Glutamatergic neuron (in vitro differentiated cells): ENCODE results near the gene LRFN2. TPM values are rescaled to one million over a fixed set of nuclear protein-coding genes. Genes with fewer than 3 reads are reported as not detected.

Experiments
- DNase-seq: peaks from one replicate; pipeline ENCODE4 v3.0.0; 2022
- H3K27ac Mint-ChIP-seq: one replicate; pipeline ENCODE4 v1.8.0; 2020; ENCODE audit warnings: mild to moderate bottlenecking, mixed read lengths, inconsistent platforms; ENCODE audit not compliant: unreplicated experiment
- H3K27me3 Mint-ChIP-seq: one replicate; pipeline ENCODE4 v1.8.0; 2020; ENCODE audit warnings: mild to moderate bottlenecking, moderate library complexity, mixed read lengths, inconsistent platforms; ENCODE audit not compliant: unreplicated experiment
- H3K36me3 Mint-ChIP-seq: one replicate; pipeline ENCODE4 v1.8.0; 2020; ENCODE audit warnings: mild to moderate bottlenecking, mixed read lengths, inconsistent platforms; ENCODE audit not compliant: unreplicated experiment
- H3K4me1 Mint-ChIP-seq: one replicate; pipeline ENCODE4 v1.8.0; 2020; ENCODE audit warnings: mild to moderate bottlenecking, low read depth, mixed read lengths, inconsistent platforms; ENCODE audit not compliant: unreplicated experiment
- H3K4me3 Mint-ChIP-seq: one replicate; pipeline ENCODE4 v1.8.0; 2020; ENCODE audit warnings: mild to moderate bottlenecking, mixed read lengths, inconsistent platforms; ENCODE audit not compliant: unreplicated experiment
- H3K9me3 Mint-ChIP-seq: one replicate; pipeline ENCODE4 v1.8.0; 2020; ENCODE audit warnings: mild to moderate bottlenecking, moderate library complexity, mixed read lengths, inconsistent platforms; ENCODE audit not compliant: unreplicated experiment
- total RNA-seq: library from RNA; stranded (reverse); fragmentation: NEBNext Ultra II Directional; extraction: Animal tissue kit (Norgen Biotek cat#: 25700); gene quantifications from one replicate; pipeline ENCODE4 v1.2.1, GENCODE V29; 2021; ENCODE audit not compliant: unreplicated experiment
- TF ChIP-seq, protein P1 (sequence below): fragments of 200-600 bp; sonication (generic); IDR thresholded peaks from one replicate; pipeline ENCODE4 v1.5.0; 2021; ENCODE audit not compliant: partially characterized antibody, unreplicated experiment

The LRFN2 gene
- total RNA-seq, 1 donor from 2014 or later = 0.56 TPM

DNA sequence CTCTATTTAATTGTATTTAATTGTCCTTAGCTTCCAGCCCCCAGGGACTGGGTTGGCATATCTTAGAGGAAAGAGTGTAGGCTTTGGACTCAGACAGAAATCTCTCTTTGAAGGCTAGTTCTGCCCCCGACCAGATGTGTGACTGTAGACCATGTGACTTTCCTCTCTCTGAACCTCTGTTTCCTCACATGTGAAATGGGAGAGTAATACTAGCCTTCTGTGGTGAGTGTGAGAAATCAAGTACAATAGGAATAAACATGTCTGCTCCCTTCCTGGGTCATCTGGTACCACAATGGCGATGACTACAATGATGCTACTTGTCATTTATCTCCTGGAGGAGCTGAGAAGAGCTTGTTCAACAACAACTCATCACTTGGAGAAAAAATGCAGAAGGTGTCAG lies 179.9 kb downstream of the LRFN2 start:
- H3K27ac Mint-ChIP-seq = no peak overlapping the region
- TF ChIP-seq, protein P1, sequence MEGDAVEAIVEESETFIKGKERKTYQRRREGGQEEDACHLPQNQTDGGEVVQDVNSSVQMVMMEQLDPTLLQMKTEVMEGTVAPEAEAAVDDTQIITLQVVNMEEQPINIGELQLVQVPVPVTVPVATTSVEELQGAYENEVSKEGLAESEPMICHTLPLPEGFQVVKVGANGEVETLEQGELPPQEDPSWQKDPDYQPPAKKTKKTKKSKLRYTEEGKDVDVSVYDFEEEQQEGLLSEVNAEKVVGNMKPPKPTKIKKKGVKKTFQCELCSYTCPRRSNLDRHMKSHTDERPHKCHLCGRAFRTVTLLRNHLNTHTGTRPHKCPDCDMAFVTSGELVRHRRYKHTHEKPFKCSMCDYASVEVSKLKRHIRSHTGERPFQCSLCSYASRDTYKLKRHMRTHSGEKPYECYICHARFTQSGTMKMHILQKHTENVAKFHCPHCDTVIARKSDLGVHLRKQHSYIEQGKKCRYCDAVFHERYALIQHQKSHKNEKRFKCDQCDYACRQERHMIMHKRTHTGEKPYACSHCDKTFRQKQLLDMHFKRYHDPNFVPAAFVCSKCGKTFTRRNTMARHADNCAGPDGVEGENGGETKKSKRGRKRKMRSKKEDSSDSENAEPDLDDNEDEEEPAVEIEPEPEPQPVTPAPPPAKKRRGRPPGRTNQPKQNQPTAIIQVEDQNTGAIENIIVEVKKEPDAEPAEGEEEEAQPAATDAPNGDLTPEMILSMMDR = no peak

DNA sequence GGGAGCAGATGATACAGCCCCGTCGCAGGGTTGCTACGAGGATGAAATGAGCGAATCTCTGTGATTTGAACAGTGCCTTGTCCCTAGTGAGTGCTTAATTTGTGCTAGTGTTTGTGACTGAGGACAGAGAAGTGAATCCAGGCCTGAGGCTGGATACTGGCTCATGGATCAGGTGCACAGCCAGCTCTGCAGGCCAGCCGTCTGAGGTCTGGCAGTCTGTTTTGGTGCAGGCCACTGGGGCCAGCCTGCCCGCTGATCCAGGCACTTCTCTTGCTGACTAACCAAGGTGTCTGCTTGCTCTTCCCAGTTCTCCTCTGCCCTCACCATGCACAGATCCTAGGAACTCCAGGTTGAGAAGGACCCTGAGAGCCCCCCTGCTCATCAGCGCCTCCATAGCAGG lies 181.0 kb downstream of the LRFN2 start:
- Mint-ChIP-seq H3K27ac (no peak overlapping the region), H3K4me1 (peaks cover 18% of the 10 kb centered on the region), H3K27me3 (peaks cover 11% of the 10 kb centered on the region), H3K4me3 (no peak overlapping the region), H3K36me3 (no peaks in the 10 kb centered on the region), H3K9me3 (no peaks in the 10 kb centered on the region)
- TF ChIP-seq, protein P1 = no peak
- no peak for DNase-seq

More for the DNA sequence above, 179.9 kb downstream of the LRFN2 start:
- Mint-ChIP-seq H3K36me3 (no peaks in the 10 kb centered on the region), H3K4me1 (peaks cover 22% of the 10 kb centered on the region), H3K4me3 (no peak overlapping the region), H3K27me3 (peaks cover 11% of the 10 kb centered on the region), H3K9me3 (no peaks in the 10 kb centered on the region)
- no peak for DNase-seq

DNA sequence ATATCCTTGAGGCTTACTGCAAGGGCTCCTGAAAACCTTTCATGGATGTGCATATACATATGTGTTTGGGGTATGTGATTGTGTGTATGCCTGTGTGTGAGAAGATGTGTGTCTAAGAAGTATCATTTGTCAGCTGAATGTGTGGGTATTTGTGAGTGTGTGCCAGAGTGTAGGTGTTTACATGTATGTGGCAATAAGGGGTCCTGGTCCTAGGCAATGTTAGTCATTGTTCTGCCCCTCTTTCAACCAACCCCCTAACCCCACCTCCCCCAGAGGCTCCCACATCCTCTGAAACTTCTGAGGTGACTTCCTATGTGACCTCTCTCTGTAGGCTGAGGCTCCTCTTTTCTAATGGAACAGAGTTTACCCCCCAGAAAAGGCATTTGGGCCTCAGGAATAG lies 186.4 kb downstream of the LRFN2 start:
- Mint-ChIP-seq H3K9me3 (peaks cover 1% of the 10 kb centered on the region), H3K36me3 (no peaks in the 10 kb centered on the region), H3K4me1 (peaks cover 15% of the 10 kb centered on the region), H3K4me3 (no peak overlapping the region), H3K27me3 (peaks cover 3% of the 10 kb centered on the region), H3K27ac (no peak overlapping the region)
- no peak for DNase-seq
- TF ChIP-seq, protein P1 = no peak

DNA sequence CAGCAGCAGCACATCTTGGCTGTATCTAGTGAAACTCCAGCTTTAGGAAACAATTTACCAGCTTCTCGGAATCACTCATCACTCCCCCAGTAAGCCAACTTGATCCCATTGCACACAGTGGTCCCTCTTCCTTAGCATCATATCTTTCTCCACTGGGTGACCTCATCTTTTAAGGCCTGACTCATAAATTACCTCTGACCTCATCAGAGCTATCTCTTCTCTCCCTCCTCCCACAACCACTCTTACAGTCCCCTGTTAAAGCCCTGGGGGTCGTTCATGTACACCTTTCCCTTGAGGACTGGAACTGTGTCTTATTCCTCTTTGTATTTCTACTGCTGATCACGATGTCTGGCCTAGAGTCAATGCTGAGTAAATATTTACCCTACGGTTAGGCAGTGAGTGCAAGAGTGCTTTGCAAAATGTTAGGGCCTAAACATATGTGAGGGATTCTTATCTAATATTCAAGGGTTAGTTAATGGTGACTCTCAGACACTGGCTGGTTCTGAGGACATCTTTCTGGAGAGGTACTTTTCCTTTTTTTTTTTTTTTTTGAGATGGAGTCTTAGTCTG lies 187.2 kb downstream of the LRFN2 start:
- DNase-seq = no peak

DNA sequence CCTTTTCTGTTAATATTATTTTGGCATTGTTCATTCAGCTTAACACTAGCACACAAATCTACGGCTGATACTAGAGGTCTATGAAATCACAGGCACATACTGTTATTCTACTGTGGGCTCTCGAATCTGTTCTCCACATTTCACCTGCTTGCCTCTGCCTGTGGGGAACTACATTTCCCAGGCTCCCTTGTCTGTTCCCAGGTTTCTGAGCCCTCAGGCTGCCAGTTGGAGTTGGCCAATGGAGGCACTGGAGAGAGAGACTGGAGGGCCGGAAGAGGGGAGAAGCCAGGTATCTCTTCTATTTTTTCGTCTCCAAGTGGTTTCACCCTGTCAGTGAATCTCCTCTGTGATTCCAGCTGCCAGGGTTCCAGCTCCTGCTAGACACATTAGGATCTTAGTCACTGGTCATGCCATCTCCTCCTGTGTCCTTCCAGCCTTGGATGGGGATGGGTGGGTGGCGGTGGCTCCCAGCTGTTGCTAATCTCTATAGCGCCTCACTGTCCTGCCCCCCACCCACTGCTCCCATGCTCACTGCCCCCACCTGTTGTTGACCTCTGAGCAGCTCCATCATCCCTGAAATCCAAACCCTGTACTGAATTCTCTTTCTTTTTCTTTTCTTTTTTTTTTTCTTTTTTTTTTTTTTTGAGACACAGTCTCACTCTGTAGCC lies 188.2 kb downstream of the LRFN2 start:
- H3K27ac Mint-ChIP-seq = peak overlapping the region; percentile 4
- no peaks in the 10 kb centered on the region for H3K36me3 Mint-ChIP-seq
- TF ChIP-seq, protein P1 = no peak
- H3K27me3 Mint-ChIP-seq = no peaks in the 10 kb centered on the region
- DNase-seq = no peak
- peaks cover 15% of the 10 kb centered on the region for H3K4me1 Mint-ChIP-seq
- H3K4me3 Mint-ChIP-seq = no peak overlapping the region
- H3K9me3 Mint-ChIP-seq = peaks cover 1% of the 10 kb centered on the region

More for the DNA sequence above, 187.2 kb downstream of the LRFN2 start:
- peaks cover 1% of the 10 kb centered on the region for H3K9me3 Mint-ChIP-seq
- peaks cover 15% of the 10 kb centered on the region for H3K4me1 Mint-ChIP-seq
- H3K27ac Mint-ChIP-seq = no peak overlapping the region
- no peaks in the 10 kb centered on the region for H3K36me3 Mint-ChIP-seq
- H3K27me3 Mint-ChIP-seq = peaks cover 3% of the 10 kb centered on the region
- no peak overlapping the region for H3K4me3 Mint-ChIP-seq
- TF ChIP-seq, protein P1 = no peak
